HG03039 (cell line): ENCODE data around the gene ADPRHL1.

ENCODE experiments used
- ATAC-seq: cut with Tn5 transposase; IDR thresholded peaks from one replicate; pipeline ENCODE4 v1.9.1; 2021; ENCODE audit warnings: mild to moderate bottlenecking, moderate library complexity; ENCODE audit not compliant: unreplicated experiment

The ADPRHL1 gene

GRCh38 chr13:113417836-113418721, 35.2 kb downstream of the ADPRHL1 start:
- ATAC-seq, result no peak

- ATAC-seq, result no peak
Observed at GRCh38 chr13:113417008-113417751, 36.1 kb downstream of the ADPRHL1 start.

DNA sequence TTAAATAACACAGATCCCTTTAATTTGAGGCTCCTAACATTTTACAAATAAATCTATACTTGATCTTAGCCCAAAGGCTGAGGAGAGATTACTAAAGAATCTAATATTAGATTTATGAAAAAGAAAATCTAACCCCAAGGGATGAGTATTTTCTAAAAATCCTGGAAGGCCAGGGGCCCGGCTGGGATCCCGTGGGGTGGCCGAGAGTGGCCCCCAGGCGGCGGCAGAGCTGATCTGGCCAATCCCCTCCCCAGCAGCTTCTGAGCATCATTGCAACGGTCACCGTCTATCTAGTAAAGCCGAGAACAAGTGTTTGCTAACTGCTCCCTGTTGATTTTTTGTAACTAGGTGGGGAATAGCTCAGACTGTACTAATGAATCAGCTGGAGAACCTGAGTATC, 37.5 kb downstream of the ADPRHL1 start:
- ATAC-seq, result no peak

GRCh38 chr13:113415032-113415431, 38.3 kb downstream of the ADPRHL1 start:
- ATAC-seq, result no peak

GRCh38 chr13:113414335-113414734, 39.0 kb downstream of the ADPRHL1 start:
- no peak for ATAC-seq

DNA sequence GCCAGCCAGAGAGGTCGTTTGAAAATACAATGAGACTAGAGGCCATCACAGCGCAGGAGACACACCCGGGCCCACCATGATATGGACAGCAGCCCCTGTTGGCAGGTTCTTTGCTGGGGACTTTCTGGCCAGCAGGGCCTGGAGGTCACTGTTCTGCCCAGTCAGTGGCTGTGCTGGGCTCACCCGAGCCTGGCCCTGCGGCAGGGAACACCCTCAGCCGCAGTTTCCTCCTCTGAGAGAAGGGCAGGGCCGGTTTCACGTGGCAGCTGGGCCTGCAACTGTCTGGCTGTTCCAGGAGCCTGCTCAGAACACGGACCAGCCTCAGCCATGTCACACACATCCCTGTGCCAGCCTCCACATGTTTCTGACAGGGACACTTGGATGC, 39.4 kb downstream of the ADPRHL1 start:
- ATAC-seq, result no peak

GRCh38 chr13:113413178-113413897, 40.0 kb downstream of the ADPRHL1 start:
- ATAC-seq, result no peak

- ATAC-seq, result no peak
Observed at GRCh38 chr13:113412440-113412839, 40.8 kb downstream of the ADPRHL1 start.

DNA sequence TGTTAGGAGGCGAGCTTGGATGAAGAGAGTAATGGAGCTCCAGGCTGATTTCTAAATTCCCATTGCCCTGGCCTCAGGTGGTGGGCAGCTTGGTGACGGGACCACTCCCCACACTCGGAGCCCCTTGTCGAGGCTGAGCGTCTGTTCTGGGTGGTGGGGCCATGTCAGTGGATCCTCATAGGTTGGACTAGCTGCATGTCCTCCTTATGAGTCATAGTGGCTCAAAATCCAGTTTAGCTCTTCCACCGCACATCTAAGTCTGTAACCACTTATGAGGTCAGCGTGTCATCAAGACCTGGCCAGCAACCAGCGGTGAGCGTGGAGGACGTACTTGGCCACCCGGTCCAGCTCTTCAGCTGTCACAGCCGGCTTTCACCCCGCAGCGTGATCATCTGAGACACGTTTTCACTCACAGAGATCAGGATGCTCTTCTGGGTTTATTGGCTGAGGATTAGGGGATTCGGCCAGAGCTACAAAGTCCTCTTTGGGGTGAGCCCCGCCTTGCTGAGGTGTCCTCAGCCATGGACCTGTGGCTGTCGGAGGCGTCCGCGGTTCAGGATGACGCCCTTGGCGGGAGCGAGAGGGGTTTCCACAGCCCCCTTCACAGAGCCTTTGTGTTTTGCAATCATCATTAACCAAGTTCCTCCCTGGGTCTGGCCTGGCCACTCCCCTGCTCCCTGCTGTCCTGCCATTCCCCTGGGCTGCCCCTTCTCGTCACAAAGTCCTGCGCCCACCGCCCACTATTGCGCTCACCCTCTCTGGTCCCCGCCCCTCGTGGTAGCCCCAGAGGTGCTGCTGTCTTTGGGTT, 41.9 kb downstream of the ADPRHL1 start:
- ATAC-seq, result no peak

GRCh38 chr13:113410472-113411201, 42.7 kb downstream of the ADPRHL1 start:
- ATAC-seq, result no peak

- ATAC-seq, result no peak
Observed at GRCh38 chr13:113408562-113408961, 44.7 kb downstream of the ADPRHL1 start.

DNA sequence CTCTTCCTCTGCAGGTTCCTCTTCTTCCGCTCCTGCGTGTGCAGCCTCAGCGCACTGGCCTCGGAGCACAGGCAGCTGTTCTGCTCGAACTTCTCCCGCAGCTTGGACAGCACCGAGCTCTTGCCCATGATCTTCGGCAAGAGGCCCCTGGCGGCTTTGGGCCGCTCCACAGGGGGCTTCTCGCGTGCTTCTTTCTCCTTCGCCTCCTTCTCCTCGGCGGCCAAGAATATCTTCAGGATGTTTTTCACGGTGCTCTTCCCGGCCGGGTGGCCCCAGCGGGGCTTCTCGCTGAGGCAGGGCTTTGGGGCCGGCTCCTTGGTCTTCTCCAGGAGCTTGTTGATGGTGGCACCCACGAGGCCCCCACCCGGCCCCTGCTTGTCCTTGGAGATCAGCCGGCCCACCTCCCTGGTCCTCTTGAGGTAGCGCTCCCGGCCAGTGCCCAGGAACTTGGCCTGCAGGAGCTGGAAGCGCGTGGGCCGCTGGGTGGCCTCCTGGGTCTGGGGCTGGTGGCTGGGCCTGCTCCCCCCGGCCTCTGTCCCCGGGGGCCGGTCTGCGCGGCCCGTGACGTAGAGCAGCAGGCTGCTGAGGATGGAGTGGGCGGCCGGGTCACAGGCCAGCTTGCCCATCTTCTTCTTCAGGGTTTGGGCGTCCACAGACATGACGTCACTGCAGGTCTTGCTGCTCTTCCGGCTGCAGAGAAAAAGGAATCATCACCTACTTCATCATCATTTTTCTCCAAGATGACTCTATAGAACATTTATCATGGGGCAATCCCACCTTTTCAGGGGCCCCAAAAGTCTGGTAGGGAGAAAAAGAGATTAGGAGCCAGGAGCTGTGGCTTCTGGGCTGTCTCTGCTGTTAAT, 45.5 kb downstream of the ADPRHL1 start:
- ATAC-seq, result no peak

GRCh38 chr13:113407103-113407530, 46.2 kb downstream of the ADPRHL1 start:
- no peak for ATAC-seq

DNA sequence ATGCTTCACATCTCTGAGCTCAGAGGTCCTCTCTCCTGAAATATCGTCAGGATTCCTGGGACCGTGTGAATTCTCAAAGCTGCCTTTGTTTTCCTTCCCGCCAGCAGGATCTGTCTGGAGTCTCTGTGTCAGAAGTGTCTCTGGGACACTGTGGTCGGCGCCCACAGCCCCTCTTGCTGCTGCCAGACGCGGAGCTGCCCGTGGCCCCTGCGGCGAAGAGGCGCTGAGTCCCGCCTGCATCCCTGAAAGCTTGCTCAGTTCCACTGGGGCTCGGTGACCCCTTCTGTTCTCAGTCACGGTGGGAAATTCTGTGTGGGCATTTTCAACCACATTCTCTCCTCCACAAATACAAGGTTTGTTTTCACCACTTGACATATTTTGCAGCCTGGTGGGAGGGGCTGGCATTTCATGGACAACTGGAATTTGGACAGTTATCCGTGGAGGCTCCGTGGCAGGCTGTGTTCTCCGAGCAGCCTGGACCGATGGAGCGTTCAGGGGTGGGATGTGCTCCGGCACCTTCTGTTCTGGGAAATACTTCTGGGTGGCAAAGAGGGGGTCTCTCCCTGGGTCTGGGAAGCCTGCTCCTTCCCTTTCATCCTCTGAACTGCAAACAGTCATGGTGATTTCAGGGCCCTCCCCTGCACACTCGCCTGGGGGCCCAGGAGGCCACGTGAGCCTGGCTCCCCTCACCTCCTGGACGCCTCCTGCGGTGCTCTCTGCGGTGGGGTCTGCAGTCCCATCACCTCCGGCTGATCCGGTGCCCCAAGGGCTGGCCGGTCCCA, 46.8 kb downstream of the ADPRHL1 start:
- no peak for ATAC-seq

- no peak for ATAC-seq
Observed at GRCh38 chr13:113405481-113406300, 47.6 kb downstream of the ADPRHL1 start.

DNA sequence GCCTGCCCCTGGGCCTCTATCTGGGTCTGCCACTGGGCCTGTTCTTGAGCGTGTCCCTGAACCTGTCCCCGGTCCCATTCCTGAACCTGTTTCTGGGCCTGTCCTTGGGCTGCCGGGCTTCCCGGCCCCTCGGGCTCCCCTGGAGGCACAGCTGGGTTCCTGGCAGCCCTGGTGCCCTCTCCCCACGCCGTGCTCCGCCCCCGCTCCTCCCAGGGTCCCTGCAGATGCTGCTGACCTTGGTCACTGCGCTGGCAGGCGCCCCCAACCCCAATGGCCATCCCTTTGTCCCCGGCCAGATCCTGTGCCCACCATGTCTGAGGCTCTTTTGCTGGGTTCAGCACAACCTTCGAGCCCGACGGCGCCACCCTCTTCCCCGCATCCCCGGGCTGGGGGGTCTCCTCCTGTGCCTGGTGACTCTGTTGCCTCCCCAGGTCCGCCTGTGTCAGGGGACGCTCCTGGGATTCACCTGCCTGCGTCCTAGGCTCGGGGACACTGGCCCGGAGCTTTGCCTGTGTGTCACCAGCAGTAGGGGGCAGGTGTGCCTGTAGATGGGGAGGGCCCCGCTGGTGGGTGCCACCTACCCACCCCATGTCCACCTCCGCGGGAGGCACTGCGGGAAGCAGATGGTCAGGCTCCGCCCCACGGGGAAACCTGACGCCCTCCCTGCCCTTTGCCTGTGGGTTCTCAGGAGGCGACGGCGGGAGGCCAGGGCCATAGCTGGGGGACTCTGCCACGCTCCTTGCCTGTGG, 48.4 kb downstream of the ADPRHL1 start:
- no peak for ATAC-seq

GRCh38 chr13:113404366-113404722, 48.9 kb downstream of the ADPRHL1 start:
- no peak for ATAC-seq
